Endothelial cell of umbilical vein (primary cell): ENCODE results near the gene NEDD4L. TPM values are rescaled to one million over a fixed set of nuclear protein-coding genes. Genes with fewer than 3 reads are reported as not detected.

ENCODE experiments used
- BruUV-seq: library from RNA; stranded (reverse); fragments of 400-500 nt; replicated peaks from 2 replicates; lab custom pipeline; 2021; lab: Mats Ljungman, UMichigan
- CTCF ChIA-PET: fragments of 300-600, 350-600 bp; sonication (Branson Sonifier 250); formaldehyde crosslinking; loops from one replicate; lab custom pipeline; 2021; ENCODE audit warnings: antibody characterized with exemption, inconsistent platforms; lab: Charles Lee
- POLR2A ChIA-PET: fragments of 300-600, 350-600 bp; sonication (Branson Sonifier 250); formaldehyde crosslinking; loops from one replicate; lab custom pipeline; 2021; ENCODE audit warnings: antibody characterized with exemption, inconsistent platforms; lab: Charles Lee
- DNase-seq: peaks from one replicate; pipeline ENCODE4 v3.0.0-alpha.2; 2011; ENCODE audit warnings: low read depth, low spot score
- FAIRE-seq: peaks from 2 replicates; lab custom pipeline; 2011; peaks lifted over from hg19 to GRCh38; lab: Jason Lieb, UNC
- H2AFZ ChIP-seq: 2 replicates; pipeline ENCODE4 v1.6.0; 2012; ENCODE audit warnings: low read depth, low read length, control low read depth, inconsistent platforms
- H3K27ac ChIP-seq: 2 replicates; pipeline ENCODE4 v1.5.1; 2011; ENCODE audit warnings: low read depth, mild to moderate bottlenecking, control low read depth, low read length, moderate library complexity; ENCODE audit not compliant: insufficient read depth
- H3K27me3 ChIP-seq, 2 experiments: 2 replicates each; pipeline versions ENCODE4 v1.6.0 to v1.6.1; 2011; ENCODE audit warnings: low read length in 2 of 2, mixed read lengths in 1 of 2; ENCODE audit not compliant: control insufficient read depth in 2 of 2, insufficient read depth in 2 of 2
- H3K36me3 ChIP-seq, 2 experiments: 2 replicates in 1 of 2; 3 replicates in 1 of 2; pipeline ENCODE4 v1.5.1; 2011; ENCODE audit warnings: low read length in 2 of 2, mild to moderate bottlenecking in 1 of 2, moderate library complexity in 1 of 2; ENCODE audit not compliant: control insufficient read depth in 2 of 2, insufficient read depth in 2 of 2; ENCODE audit errors: extremely low read depth in 1 of 2
- H3K4me1 ChIP-seq: 3 replicates; pipeline ENCODE4 v1.5.1; 2011; ENCODE audit warnings: mild to moderate bottlenecking, low read length; ENCODE audit not compliant: control insufficient read depth, insufficient read depth; ENCODE audit errors: extremely low read depth
- H3K4me2 ChIP-seq: 2 replicates; pipeline ENCODE4 v1.6.1; 2011; ENCODE audit warnings: low read length, control low read depth, mixed read lengths; ENCODE audit not compliant: insufficient read depth
- H3K4me3 ChIP-seq, 3 experiments: fragments of 200-600 bp in 1 of 3; sonication (generic), shearing (Covaris generic) in 1 of 3; replicated peaks in 1 of 3; 2 replicates each; pipeline ENCODE4 v1.5.1; 2011 to 2016; ENCODE audit warnings: control low read depth in 3 of 3, low read length in 3 of 3, mild to moderate bottlenecking in 2 of 3, inconsistent platforms in 1 of 3, low read depth in 1 of 3, moderate library complexity in 1 of 3; ENCODE audit not compliant: insufficient read depth in 1 of 3
- H3K79me2 ChIP-seq: 2 replicates; pipeline ENCODE4 v1.6.0; 2012; ENCODE audit warnings: low read length, inconsistent platforms; ENCODE audit not compliant: control insufficient read depth, insufficient read depth
- H3K9ac ChIP-seq: replicated peaks from 2 replicates; pipeline ENCODE3; 2011; ENCODE audit warnings: low read length, control low read depth; ENCODE audit not compliant: insufficient read depth; ENCODE audit errors: extremely low read depth
- H3K9me1 ChIP-seq: replicated peaks from 3 replicates; pipeline ENCODE4 v1.6.0; 2011; ENCODE audit warnings: mild to moderate bottlenecking, low read length; ENCODE audit not compliant: control insufficient read depth, insufficient read depth; ENCODE audit errors: extremely low read depth
- H3K9me3 ChIP-seq: replicated peaks from 2 replicates; pipeline ENCODE4 v1.5.1; 2012; ENCODE audit warnings: low read length, inconsistent platforms; ENCODE audit not compliant: control insufficient read depth, insufficient read depth
- H4K20me1 ChIP-seq: replicated peaks from 2 replicates; pipeline ENCODE3; 2011; ENCODE audit warnings: mild to moderate bottlenecking, low read length; ENCODE audit not compliant: control insufficient read depth, insufficient read depth; ENCODE audit errors: extremely low read depth
- JUN ChIP-seq: IDR thresholded peaks from 2 replicates; pipeline ENCODE4 v1.6.1; 2011; ENCODE audit warnings: borderline replicate concordance, low read depth; ENCODE audit not compliant: insufficient read length, insufficient read depth
- MAX ChIP-seq: IDR thresholded peaks from 2 replicates; pipeline ENCODE4 v1.6.1; 2011; ENCODE audit not compliant: insufficient read depth, insufficient read length
- POLR2A ChIP-seq: IDR thresholded peaks from 2 replicates; pipeline ENCODE4 v1.6.1; 2012; ENCODE audit warnings: low read depth, mild to moderate bottlenecking, control low read depth, low read length
- dilution Hi-C: fragments of 300-500 bp; cut with MboI; formaldehyde crosslinking; loops from one replicate; pipeline ENCODE4 v1.15.0; 2019; ENCODE audit warnings: low sequenced_read_pairs; ENCODE audit not compliant: extremely low pct_ligation_motif_present
- intact Hi-C: fragments of 100-400 bp; cut with micrococcal nuclease; formaldehyde crosslinking; loops from one replicate; pipeline ENCODE4 v1.10.0; 2022
- polyA plus RNA-seq, 4 experiments: library from polyadenylated mRNA; depleted of rRNA in 3 of 4; stranded (reverse) in 3 of 4; unstranded in 1 of 4; fragments of >200 nt; gene quantifications; 2 replicates each; pipeline versions ENCODE4 v1.2.1 to v1.2.3, GENCODE V29; 2011 to 2012; ENCODE audit warnings: missing spikeins in 1 of 4
- total RNA-seq: library from RNA; stranded (reverse); gene quantifications from 2 replicates; pipeline ENCODE4 v1.2.3, GENCODE V29; 2021
- TF ChIP-seq, protein P1 (sequence below), 2 donors: IDR thresholded peaks; 1 replicate in 1 of 2; 2 replicates in 1 of 2; pipeline ENCODE4 v1.5.1; 2011; ENCODE audit warnings: low read length in 2 of 2, mild to moderate bottlenecking in 2 of 2, moderate library complexity in 2 of 2, control low read depth in 1 of 2, inconsistent platforms in 1 of 2, low read depth in 1 of 2; ENCODE audit not compliant: insufficient read depth in 1 of 2; ENCODE audit errors: extremely low read depth in 1 of 2

Gene NEDD4L
- total and polyA plus RNA-seq, 2 donors (not counting 3 experiments of a cell fraction or from before 2014, with no cell fraction given), result 20.5 to 78.9 TPM

DNA sequence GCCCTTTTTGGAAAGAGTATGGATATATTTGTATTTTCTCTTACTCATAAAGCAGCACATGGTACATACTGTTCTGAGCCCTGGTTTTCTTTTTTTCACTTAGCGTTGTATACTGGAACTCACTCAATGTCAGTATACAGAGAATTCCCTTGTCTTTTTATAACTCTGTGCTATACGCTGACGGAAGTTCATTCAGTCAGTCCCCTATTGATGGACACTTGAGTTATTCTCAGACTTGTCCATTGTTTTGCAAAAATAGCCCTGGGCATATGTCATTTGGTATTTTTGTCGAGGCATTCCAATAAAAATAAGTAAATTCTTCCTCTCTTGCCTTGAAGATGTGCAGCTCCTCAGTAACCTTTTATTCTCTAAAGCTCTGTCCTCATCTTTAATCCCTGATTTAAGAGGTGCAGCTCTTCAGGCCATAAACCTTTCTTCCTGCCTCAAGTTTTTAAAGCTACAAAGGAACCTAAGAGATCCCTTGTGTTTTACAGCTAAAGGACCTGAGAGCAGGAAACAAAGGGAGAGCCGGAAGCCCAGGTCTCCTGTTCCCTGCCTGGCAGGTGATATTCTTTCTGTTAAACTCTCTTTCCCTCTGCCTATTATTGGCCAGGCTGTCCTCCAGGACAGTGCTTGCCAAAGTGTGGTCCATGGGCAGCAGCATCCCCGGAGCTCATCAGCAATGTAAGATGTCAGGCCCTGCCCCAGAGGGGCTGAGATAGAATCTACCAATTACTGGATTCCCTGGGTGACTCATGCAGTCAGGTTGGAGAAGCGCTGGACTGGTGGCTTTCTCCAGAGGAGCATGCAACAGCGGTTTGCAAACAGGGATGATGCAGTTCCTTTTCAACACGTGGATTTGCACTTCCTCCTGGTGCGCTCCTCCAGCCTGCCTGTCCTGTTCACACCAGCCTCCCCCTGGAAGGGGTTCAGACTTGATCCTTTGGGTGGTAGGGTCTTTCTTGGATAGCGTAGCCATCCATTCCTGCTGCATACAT lies 158.0 kb downstream of the NEDD4L start:
- Histone ChIP-seq H3K36me3 (no peaks in the 10 kb centered on the region), H3K27me3 (no peaks in the 10 kb centered on the region), H3K9ac (no peak overlapping the region), H3K9me1 (no peaks in the 10 kb centered on the region), H3K79me2 (no peaks in the 10 kb centered on the region), H3K4me2 (no peak overlapping the region), H3K9me3 (no peaks in the 10 kb centered on the region), H4K20me1 (no peaks in the 10 kb centered on the region), H3K27ac (no peak overlapping the region), H3K4me3 (no peak overlapping the region), H3K4me1 (no peaks in the 10 kb centered on the region), H2AFZ (no peak overlapping the region)
- ChIA-PET POLR2A (no interaction called here), CTCF (interaction anchor here (0.8 kb wide), 2 partner anchors 10 to 20 kb away, joined by 3 read pairs; no protein-coding TSS in a partner anchor)
- DNase-seq (no peak), FAIRE-seq (no peak)
- intact Hi-C loops (no loop called here), dilution Hi-C loops (no loop called here)
- TSS peak; percentile 17 for BruUV-seq
- TF ChIP-seq POLR2A (no peak), JUN (peak; percentile 55), MAX (no peak)
- TF ChIP-seq, protein P1, sequence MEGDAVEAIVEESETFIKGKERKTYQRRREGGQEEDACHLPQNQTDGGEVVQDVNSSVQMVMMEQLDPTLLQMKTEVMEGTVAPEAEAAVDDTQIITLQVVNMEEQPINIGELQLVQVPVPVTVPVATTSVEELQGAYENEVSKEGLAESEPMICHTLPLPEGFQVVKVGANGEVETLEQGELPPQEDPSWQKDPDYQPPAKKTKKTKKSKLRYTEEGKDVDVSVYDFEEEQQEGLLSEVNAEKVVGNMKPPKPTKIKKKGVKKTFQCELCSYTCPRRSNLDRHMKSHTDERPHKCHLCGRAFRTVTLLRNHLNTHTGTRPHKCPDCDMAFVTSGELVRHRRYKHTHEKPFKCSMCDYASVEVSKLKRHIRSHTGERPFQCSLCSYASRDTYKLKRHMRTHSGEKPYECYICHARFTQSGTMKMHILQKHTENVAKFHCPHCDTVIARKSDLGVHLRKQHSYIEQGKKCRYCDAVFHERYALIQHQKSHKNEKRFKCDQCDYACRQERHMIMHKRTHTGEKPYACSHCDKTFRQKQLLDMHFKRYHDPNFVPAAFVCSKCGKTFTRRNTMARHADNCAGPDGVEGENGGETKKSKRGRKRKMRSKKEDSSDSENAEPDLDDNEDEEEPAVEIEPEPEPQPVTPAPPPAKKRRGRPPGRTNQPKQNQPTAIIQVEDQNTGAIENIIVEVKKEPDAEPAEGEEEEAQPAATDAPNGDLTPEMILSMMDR (IDR thresholded peaks at IDR 0.05; ENCODE audit: extremely low read depth in 1 of 2, insufficient read depth in 1 of 2, low read depth in 1 of 2, low read length in 2 of 2), result no peak
